HEK293 (cell line): Measurements from ENCODE around the gene ZNF83.

ENCODE experiments used
- CTCF ChIA-PET: fragments of 350-600 bp; formaldehyde crosslinking; extraction: SDS; loops from one replicate; lab custom pipeline; 2021; ENCODE audit warnings: antibody characterized with exemption; lab: Yijun Ruan, JAX
- POLR2A ChIA-PET: fragments of 300-600 bp; formaldehyde crosslinking; extraction: SDS; loops from one replicate; lab custom pipeline; 2020; ENCODE audit warnings: antibody characterized with exemption, inconsistent platforms; lab: Yijun Ruan, JAX
- H3K27ac ChIP-seq: fragments of 200-500 bp; sonication (Bioruptor generic); 2 replicates; pipeline ENCODE4 v1.5.1; 2014; ENCODE audit warnings: low read depth, low read length, control low read depth, inconsistent platforms; ENCODE audit errors: extremely low read depth
- H3K36me3 ChIP-seq, 2 experiments: fragments of 200-500 bp in 1 of 2; sonication (Bioruptor generic) in 1 of 2; 1 replicate in 1 of 2; 2 replicates in 1 of 2; pipeline ENCODE4 v1.5.1; 2014 to 2017; ENCODE audit warnings: inconsistent platforms in 2 of 2, low read length in 2 of 2; ENCODE audit not compliant: control insufficient read depth in 2 of 2, insufficient read depth in 1 of 2
- H3K4me1 ChIP-seq: fragments of 200-500 bp; sonication (Bioruptor generic); 2 replicates; pipeline ENCODE4 v1.5.1; 2014; ENCODE audit warnings: mild to moderate bottlenecking, low read length, inconsistent platforms; ENCODE audit not compliant: control insufficient read depth, insufficient read depth
- H3K4me3 ChIP-seq: 2 replicates; pipeline ENCODE4 v1.5.1; 2011; ENCODE audit warnings: low read depth, mild to moderate bottlenecking, control low read depth, low read length, moderate library complexity
- H3K9me3 ChIP-seq: fragments of 200-500 bp; sonication (Bioruptor generic); 2 replicates; pipeline ENCODE4 v1.5.1; 2014; ENCODE audit warnings: low read depth, low read length, inconsistent platforms; ENCODE audit not compliant: control insufficient read depth, insufficient read depth
- FEZF1 ChIP-seq: fragments of 450-650 bp; formaldehyde crosslinking; IDR thresholded peaks from 2 replicates; pipeline ENCODE4 v1.5.1; 2016; ENCODE audit warnings: missing biosample characterization, missing genetic modification characterization
- GLI4 ChIP-seq: fragments of 450-650 bp; formaldehyde crosslinking; IDR thresholded peaks from 2 replicates; pipeline ENCODE4 v1.5.1; 2016; ENCODE audit warnings: missing biosample characterization, missing genetic modification characterization
- HOXA7 ChIP-seq: sonication (generic); formaldehyde crosslinking; IDR thresholded peaks from 2 replicates; pipeline ENCODE4 v1.8.1; 2022; ENCODE audit warnings: missing genetic modification reagents, borderline replicate concordance
- KLF1 ChIP-seq: fragments of 450-650 bp; formaldehyde crosslinking; IDR thresholded peaks from 2 replicates; pipeline ENCODE4 v1.5.1; 2016; ENCODE audit warnings: missing biosample characterization, missing genetic modification characterization
- SP2 ChIP-seq: fragments of 450-650 bp; formaldehyde crosslinking; IDR thresholded peaks from 2 replicates; pipeline ENCODE4 v1.5.1; 2016; ENCODE audit warnings: missing biosample characterization, missing genetic modification characterization
- TCF7L2 ChIP-seq: IDR thresholded peaks from 2 replicates; pipeline ENCODE4 v1.6.1; 2011; ENCODE audit warnings: low read depth, mild to moderate bottlenecking, inconsistent platforms, low read length, moderate library complexity, borderline replicate concordance
- TRIM28 ChIP-seq: IDR thresholded peaks from 2 replicates; pipeline ENCODE4 v1.6.1; 2011; ENCODE audit warnings: low read length, control low read depth, borderline replicate concordance
- ZFP3 ChIP-seq: fragments of 450-650 bp; formaldehyde crosslinking; IDR thresholded peaks from 2 replicates; pipeline ENCODE4 v1.5.1; 2016; ENCODE audit warnings: low read depth, missing biosample characterization, missing genetic modification characterization
- ZFP41 ChIP-seq: fragments of 450-650 bp; formaldehyde crosslinking; IDR thresholded peaks from 2 replicates; pipeline ENCODE4 v1.5.1; 2016; ENCODE audit warnings: missing biosample characterization, missing genetic modification characterization, borderline replicate concordance
- ZNF121 ChIP-seq: fragments of 450-650 bp; formaldehyde crosslinking; IDR thresholded peaks from 2 replicates; pipeline ENCODE4 v1.5.1; 2016; ENCODE audit warnings: missing biosample characterization, missing genetic modification characterization
- ZNF132 ChIP-seq: fragments of 450-650 bp; formaldehyde crosslinking; IDR thresholded peaks from 2 replicates; pipeline ENCODE4 v1.5.1; 2017; ENCODE audit warnings: missing biosample characterization, missing genetic modification characterization, borderline replicate concordance
- ZNF16 ChIP-seq: fragments of 450-650 bp; formaldehyde crosslinking; IDR thresholded peaks from 2 replicates; pipeline ENCODE4 v1.5.1; 2016; ENCODE audit warnings: low read depth, missing biosample characterization, missing genetic modification characterization
- ZNF169 ChIP-seq: fragments of 450-650 bp; formaldehyde crosslinking; IDR thresholded peaks from 2 replicates; pipeline ENCODE4 v1.5.1; 2016; ENCODE audit warnings: missing biosample characterization, missing genetic modification characterization
- ZNF18 ChIP-seq: fragments of 450-650 bp; formaldehyde crosslinking; IDR thresholded peaks from 2 replicates; pipeline ENCODE4 v1.5.1; 2016; ENCODE audit warnings: missing biosample characterization, missing genetic modification characterization
- ZNF184 ChIP-seq: fragments of 450-650 bp; IDR thresholded peaks from 2 replicates; pipeline ENCODE4 v1.5.1; 2018; ENCODE audit warnings: missing biosample characterization, mild to moderate bottlenecking, missing genetic modification characterization
- ZNF19 ChIP-seq: fragments of 450-650 bp; formaldehyde crosslinking; IDR thresholded peaks from 2 replicates; pipeline ENCODE4; 2016; ENCODE audit warnings: missing biosample characterization, missing genetic modification characterization, low read depth
- ZNF223 ChIP-seq: fragments of 450-650 bp; formaldehyde crosslinking; IDR thresholded peaks from 2 replicates; pipeline ENCODE4 v1.5.1; 2016; ENCODE audit warnings: missing biosample characterization, missing genetic modification characterization
- ZNF280C ChIP-seq: fragments of 450-650 bp; formaldehyde crosslinking; IDR thresholded peaks from 2 replicates; pipeline ENCODE4 v1.5.1; 2016; ENCODE audit warnings: missing biosample characterization, missing genetic modification characterization
- ZNF335 ChIP-seq: fragments of 450-650 bp; formaldehyde crosslinking; conservative IDR thresholded peaks from 2 replicates; pipeline ENCODE4 v1.5.1; 2016; ENCODE audit warnings: missing biosample characterization, missing genetic modification characterization
- ZNF37A ChIP-seq: fragments of 450-650 bp; IDR thresholded peaks from 2 replicates; pipeline ENCODE4 v1.5.1; 2018; ENCODE audit warnings: missing biosample characterization, missing genetic modification characterization
- ZNF629 ChIP-seq: fragments of 450-650 bp; formaldehyde crosslinking; IDR thresholded peaks from 2 replicates; pipeline ENCODE4 v1.5.1; 2017; ENCODE audit warnings: missing biosample characterization, missing genetic modification characterization
- ZNF707 ChIP-seq: fragments of 450-650 bp; formaldehyde crosslinking; IDR thresholded peaks from 2 replicates; pipeline ENCODE4 v1.5.1; 2016; ENCODE audit warnings: missing biosample characterization, missing genetic modification characterization
- ZNF843 ChIP-seq: fragments of 450-650 bp; formaldehyde crosslinking; IDR thresholded peaks from 2 replicates; pipeline ENCODE4 v1.5.1; 2016; ENCODE audit warnings: missing biosample characterization, missing genetic modification characterization
- TF ChIP-seq, protein P1 (sequence below): fragments of 450-650 bp; formaldehyde crosslinking; IDR thresholded peaks from 2 replicates; pipeline ENCODE4 v1.5.1; 2016; ENCODE audit warnings: missing biosample characterization, missing genetic modification characterization
- TF ChIP-seq, protein P2 (sequence below): fragments of 450-650 bp; formaldehyde crosslinking; IDR thresholded peaks from 2 replicates; pipeline ENCODE4 v1.5.1; 2016; ENCODE audit warnings: missing biosample characterization, missing genetic modification characterization, borderline replicate concordance

ZNF83 gene

GRCh38 chr19:52670046-52670445 is 31.9 kb upstream of the ZNF83 start:
- TF ChIP-seq FEZF1 (tag by site-specific recombination), result no peak
- TF ChIP-seq ZNF223, result peak; percentile 68; the same call in 1 of the 2 replicates
- TF ChIP-seq ZNF16 (tag by site-specific recombination), result no peak; the same call in 1 of the 2 replicates
- TF ChIP-seq ZFP41, result no peak
- no peak for TF ChIP-seq SP2
- no peak for TF ChIP-seq ZNF18
- TF ChIP-seq, protein P1, sequence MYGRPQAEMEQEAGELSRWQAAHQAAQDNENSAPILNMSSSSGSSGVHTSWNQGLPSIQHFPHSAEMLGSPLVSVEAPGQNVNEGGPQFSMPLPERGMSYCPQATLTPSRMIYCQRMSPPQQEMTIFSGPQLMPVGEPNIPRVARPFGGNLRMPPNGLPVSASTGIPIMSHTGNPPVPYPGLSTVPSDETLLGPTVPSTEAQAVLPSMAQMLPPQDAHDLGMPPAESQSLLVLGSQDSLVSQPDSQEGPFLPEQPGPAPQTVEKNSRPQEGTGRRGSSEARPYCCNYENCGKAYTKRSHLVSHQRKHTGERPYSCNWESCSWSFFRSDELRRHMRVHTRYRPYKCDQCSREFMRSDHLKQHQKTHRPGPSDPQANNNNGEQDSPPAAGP (tag by site-specific recombination), result no peak
- ChIA-PET POLR2A (no interaction called here), CTCF (no interaction called here)
- Histone ChIP-seq H3K36me3 (peaks cover 0 to 4% of the 10 kb centered on the region in 2 experiments; a peak in 1 of 3 replicates), H3K4me1 (no peaks in the 10 kb centered on the region), H3K4me3 (no peak overlapping the region), H3K27ac (no peak overlapping the region), H3K9me3 (no peaks in the 10 kb centered on the region)

GRCh38 chr19:52669586-52669985 is 31.4 kb upstream of the ZNF83 start:
- no peaks in the 10 kb centered on the region for H3K4me1 ChIP-seq

More at GRCh38 chr19:52669586-52669985, 31.4 kb upstream of the ZNF83 start:
- POLR2A ChIA-PET, result no interaction called here
- CTCF ChIA-PET, result interaction anchor here (1.1 kb wide), 1 partner anchor 12 kb away, joined by 3 read pairs; no protein-coding TSS in a partner anchor
- Histone ChIP-seq H3K27ac (no peak overlapping the region), H3K36me3 (peaks cover 0 to 4% of the 10 kb centered on the region in 2 experiments; a peak in 1 of 3 replicates), H3K4me3 (no peak overlapping the region), H3K9me3 (no peaks in the 10 kb centered on the region)
- no peak for TF ChIP-seq HOXA7 (CRISPR knock-in tag)
- TF ChIP-seq ZNF335 (tag by site-specific recombination), result no peak
- no peak for TF ChIP-seq ZNF223
- no peak for TF ChIP-seq ZNF184 (tag by site-specific recombination)
- no peak for TF ChIP-seq ZNF169 (tag by site-specific recombination)
- TF ChIP-seq TRIM28, result no peak
- TF ChIP-seq ZNF280C (tag by site-specific recombination), result no peak
- no peak for TF ChIP-seq ZNF37A
- no peak for TF ChIP-seq ZNF132 (tag by site-specific recombination)
- no peak for TF ChIP-seq ZNF629 (tag by site-specific recombination)
- no peak for TF ChIP-seq ZNF19 (tag by site-specific recombination)
- no peak for TF ChIP-seq ZNF843 (tag by site-specific recombination)
- TF ChIP-seq ZNF121, result no peak
- TF ChIP-seq TCF7L2, result no peak
- TF ChIP-seq, protein P1 (tag by site-specific recombination), result no peak
- no peak for TF ChIP-seq ZNF707 (tag by site-specific recombination)
- TF ChIP-seq, protein P2, sequence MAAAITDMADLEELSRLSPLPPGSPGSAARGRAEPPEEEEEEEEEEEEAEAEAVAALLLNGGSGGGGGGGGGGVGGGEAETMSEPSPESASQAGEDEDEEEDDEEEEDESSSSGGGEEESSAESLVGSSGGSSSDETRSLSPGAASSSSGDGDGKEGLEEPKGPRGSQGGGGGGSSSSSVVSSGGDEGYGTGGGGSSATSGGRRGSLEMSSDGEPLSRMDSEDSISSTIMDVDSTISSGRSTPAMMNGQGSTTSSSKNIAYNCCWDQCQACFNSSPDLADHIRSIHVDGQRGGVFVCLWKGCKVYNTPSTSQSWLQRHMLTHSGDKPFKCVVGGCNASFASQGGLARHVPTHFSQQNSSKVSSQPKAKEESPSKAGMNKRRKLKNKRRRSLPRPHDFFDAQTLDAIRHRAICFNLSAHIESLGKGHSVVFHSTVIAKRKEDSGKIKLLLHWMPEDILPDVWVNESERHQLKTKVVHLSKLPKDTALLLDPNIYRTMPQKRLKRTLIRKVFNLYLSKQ (tag by site-specific recombination), result no peak
- TF ChIP-seq KLF1 (tag by site-specific recombination), result no peak
- no peak for TF ChIP-seq GLI4 (tag by site-specific recombination)
- TF ChIP-seq ZFP3 (tag by site-specific recombination), result no peak
